Cardiac septum (tissue), 1 donor: ENCODE results near the gene TASP1. TPM values are rescaled to one million over a fixed set of nuclear protein-coding genes. Genes with fewer than 3 reads are reported as not detected.

Source experiments
- total RNA-seq: library from RNA; stranded (reverse); fragmentation: NEBNext Ultra II Directional; extraction: Animal tissue kit (Norgen Biotek cat#: 25700); gene quantifications from one replicate; pipeline ENCODE4 v1.2.1, GENCODE V29; 2021
- donor health status: DM: no; HTN: no; CAD: no.

The TASP1 gene
- total RNA-seq, 1 donor from 2014 or later = 9.7 TPM

Other genes starting within 250 kb of the TASP1 start
- 15.1 TPM for gene ESF1, start 146.0 kb upstream of the TASP1 start, total RNA-seq
- 65.0 TPM for gene NDUFAF5, start 146.1 kb upstream of the TASP1 start, total RNA-seq